ENCODE results near the gene FUT1. TPM values are rescaled to one million over a fixed set of nuclear protein-coding genes. Genes with fewer than 3 reads are reported as not detected.

Gene FUT1
- polyA plus RNA-seq, 1 of the 3 experiments (the other 2 are of a cell fraction): 0.08 TPM

DNA sequence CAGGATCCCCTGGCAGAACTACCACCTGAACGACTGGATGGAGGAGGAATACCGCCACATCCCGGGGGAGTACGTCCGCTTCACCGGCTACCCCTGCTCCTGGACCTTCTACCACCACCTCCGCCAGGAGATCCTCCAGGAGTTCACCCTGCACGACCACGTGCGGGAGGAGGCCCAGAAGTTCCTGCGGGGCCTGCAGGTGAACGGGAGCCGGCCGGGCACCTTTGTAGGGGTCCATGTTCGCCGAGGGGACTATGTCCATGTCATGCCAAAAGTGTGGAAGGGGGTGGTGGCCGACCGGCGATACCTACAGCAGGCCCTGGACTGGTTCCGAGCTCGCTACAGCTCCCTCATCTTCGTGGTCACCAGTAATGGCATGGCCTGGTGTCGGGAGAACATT, 49.1 kb downstream of the FUT1 start:
- Histone ChIP-seq H3K9me3 (no peaks in the 10 kb centered on the region), H3K36me3 (replicated peaks in 1 of 2; ENCODE audit: control insufficient read depth in 1 of 2, insufficient read depth in 2 of 2, low read length in 1 of 2) (no peaks in the 10 kb centered on the region), H3K79me2 (ENCODE audit: insufficient read depth) (no peaks in the 10 kb centered on the region), H3F3A (replicated peaks; ENCODE audit: insufficient read depth) (peaks cover 5% of the 10 kb centered on the region), H3K9ac (no peak overlapping the region), H3K27me3 (ENCODE audit: insufficient read depth) (no peaks in the 10 kb centered on the region), H3K9me2 (no peaks in the 10 kb centered on the region), H3K4me1 (ENCODE audit: control insufficient read depth in 1 of 2, insufficient read depth in 2 of 2, low read depth in 1 of 2, low read length in 1 of 2) (peaks cover 0 to 1% of the 10 kb centered on the region in 2 experiments; a peak in 1 of 4 replicates), H4K20me1 (ENCODE audit: insufficient read depth) (no peaks in the 10 kb centered on the region), H3K4me3 (ENCODE audit: low read depth in 2 of 2, low read length in 1 of 2) (no peak overlapping the region), H2AFZ (ENCODE audit: low read depth) (no peak overlapping the region), H3K4me2 (no peak overlapping the region), H3K27ac (ENCODE audit: low read depth in 2 of 2, low read length in 1 of 2) (no peak overlapping the region)
- POLR2A ChIA-PET: interaction anchor here (0.6 kb wide), 1 partner anchor 42 kb away, joined by 3 read pairs; no protein-coding TSS in a partner anchor
- TF ChIP-seq EP300 (IDR thresholded peaks at IDR 0.05; ENCODE audit: borderline replicate concordance in 1 of 2, low read depth in 1 of 2, low read length in 1 of 2) (no peak), POLR2AphosphoS5 (IDR thresholded peaks at IDR 0.05; ENCODE audit: low read depth, low read length) (no peak)
- WGBS (ENCODE audit: low lambda C conversion rate): 91% methylated on average over 13 of the region's 23 CpGs
- no peak for DNase-seq
- CTCF ChIA-PET: interaction anchor here (0.8 kb wide), 1 partner anchor 9 kb away, joined by 3 read pairs; no protein-coding TSS in a partner anchor

- CTCF ChIA-PET: no interaction called here
- H3K9ac ChIP-seq: no peak overlapping the region
- peaks cover 0 to 5% of the 10 kb centered on the region in 2 experiments; a peak in 1 of 4 replicates for H3K4me1 ChIP-seq (ENCODE audit: control insufficient read depth in 1 of 2, insufficient read depth in 2 of 2, low read depth in 1 of 2, low read length in 1 of 2)
- H3K27ac ChIP-seq (ENCODE audit: low read depth in 2 of 2, low read length in 1 of 2): no peak overlapping the region
- no peaks in the 10 kb centered on the region for H3K9me2 ChIP-seq
- no peak overlapping the region for H3K4me3 ChIP-seq (ENCODE audit: low read depth in 2 of 2, low read length in 1 of 2)
- H4K20me1 ChIP-seq (ENCODE audit: insufficient read depth): no peaks in the 10 kb centered on the region
- TF ChIP-seq RFX5 (IDR thresholded peaks at IDR 0.05; ENCODE audit: low read length) (no peak), FOXJ3 (CRISPR knock-in tag; IDR thresholded peaks at IDR 0.05) (no peak), ELF1 (IDR thresholded peaks at IDR 0.05) (no peak), SMC3 (IDR thresholded peaks at IDR 0.05; ENCODE audit: low read depth, low read length) (no peak), MEF2A (IDR thresholded peaks at IDR 0.05; ENCODE audit: borderline replicate concordance, low read depth) (no peak), POLR2AphosphoS5 (IDR thresholded peaks at IDR 0.05; ENCODE audit: low read depth, low read length) (no peak), NFIC (IDR thresholded peaks at IDR 0.05; ENCODE audit: borderline replicate concordance) (no peak), CHD2 (IDR thresholded peaks at IDR 0.05; ENCODE audit: low read length, partially characterized antibody) (no peak), TCF12 (IDR thresholded peaks at IDR 0.05) (no peak), MXI1 (IDR thresholded peaks at IDR 0.05; ENCODE audit: low read depth, low read length) (no peak), NRF1 (IDR thresholded peaks at IDR 0.05; ENCODE audit: low read depth, low read length) (no peak), REST (IDR thresholded peaks at IDR 0.05; ENCODE audit: low read depth, low read length) (no peak), FOXM1 (IDR thresholded peaks at IDR 0.05; ENCODE audit: low read depth) (no peak), EZH2phosphoT487 (IDR thresholded peaks at IDR 0.05; ENCODE audit: borderline replicate concordance, low read depth) (no peak), TEAD4 (IDR thresholded peaks at IDR 0.05; ENCODE audit: borderline replicate concordance, insufficient read depth) (no peak), RXRA (IDR thresholded peaks at IDR 0.05; ENCODE audit: borderline replicate concordance, low read depth) (no peak)
- no peak for DNase-seq
- no peak overlapping the region for H2AFZ ChIP-seq (ENCODE audit: low read depth)
- no peak overlapping the region for H3K4me2 ChIP-seq
- H3K36me3 ChIP-seq (replicated peaks in 1 of 2; ENCODE audit: control insufficient read depth in 1 of 2, insufficient read depth in 2 of 2, low read length in 1 of 2): no peaks in the 10 kb centered on the region
- WGBS (ENCODE audit: low lambda C conversion rate): 90% methylated on average over 13 of the region's 13 CpGs
- no peaks in the 10 kb centered on the region for H3K9me3 ChIP-seq
- POLR2A ChIA-PET: interaction anchor here (0.6 kb wide), 1 partner anchor 41 kb away, joined by 3 read pairs; no protein-coding TSS in a partner anchor
- no peaks in the 10 kb centered on the region for H3K79me2 ChIP-seq (ENCODE audit: insufficient read depth)
- H3K27me3 ChIP-seq (ENCODE audit: insufficient read depth): no peaks in the 10 kb centered on the region
- H3F3A ChIP-seq (replicated peaks; ENCODE audit: insufficient read depth): peaks cover 5% of the 10 kb centered on the region
Observed at GRCh38 chr19:48702701-48703100, 49.7 kb downstream of the FUT1 start.
